Ovary (tissue), 9 donors: Measurements from ENCODE around the gene CAPN9. TPM values are rescaled to one million over a fixed set of nuclear protein-coding genes. Genes with fewer than 3 reads are reported as not detected.

ENCODE experiments used
- DNase-seq, 5 donors: peaks; one replicate each; pipeline ENCODE4 v3.0.0-alpha.2; 2019 to 2020
- H3K27ac ChIP-seq, 2 donors: fragments of 200-600 bp; one replicate each; pipeline versions ENCODE4 v1.5.1 to v1.8.0; 2019 to 2022
- H3K27me3 ChIP-seq: fragments of 200-600 bp; one replicate; pipeline ENCODE4 v1.8.0; 2022
- H3K36me3 ChIP-seq: fragments of 200-600 bp; sonication (generic); one replicate; pipeline ENCODE4 v1.5.1; 2019
- H3K4me1 ChIP-seq: one replicate; pipeline ENCODE4 v1.8.1; 2013; ENCODE audit warnings: mild to moderate bottlenecking, moderate library complexity; ENCODE audit not compliant: insufficient read depth
- H3K4me3 ChIP-seq: fragments of 200-600 bp; sonication (generic); one replicate; pipeline ENCODE4 v1.5.1; 2017
- H3K9me3 ChIP-seq, 2 donors: fragments of 200-600 bp in 1 of 2; sonication (generic) in 1 of 2; one replicate each; pipeline versions ENCODE4 v1.5.1 to v1.8.1; 2013 to 2019; ENCODE audit warnings: mild to moderate bottlenecking in 1 of 2, moderate library complexity in 1 of 2
- EP300 ChIP-seq: sonication (generic); formaldehyde crosslinking; IDR thresholded peaks from one replicate; pipeline ENCODE4 v1.6.1; 2017; ENCODE audit warnings: antibody characterized with exemption
- POLR2A ChIP-seq: fragments of 450-650 bp; IDR thresholded peaks from one replicate; pipeline ENCODE4 v1.6.1; 2017; ENCODE audit warnings: antibody characterized with exemption, mild to moderate bottlenecking, moderate library complexity
- WGBS, 3 donors: extraction: QIAGEN DNeasy Blood & Tissue Kit in 1 of 3; methylation state at CpG; one replicate each; pipeline versions ENCODE4 v1.1.5 to v1.1.7; 2013 to 2017; 5-methylcytosine and 5-hydroxymethylcytosine counted together
- intact Hi-C, 4 donors: fragments of 100-400 bp; cut with DNase I; formaldehyde crosslinking; loops; one replicate each; pipeline versions ENCODE4 v1.11.0 to v1.15.1; 2022 to 2023
- polyA plus RNA-seq, 2 donors: library from polyadenylated mRNA; stranded (reverse); fragments of 200-250 nt in 1 of 2; fragments of 350-450 nt in 1 of 2; fragmentation: Illumina TruSeq in 1 of 2; extraction: RNeasy Lipid Tissue Mini Kit (QIAGEN cat#74804) in 1 of 2; gene quantifications; one replicate each; pipeline ENCODE4 v1.2.3, GENCODE V29; 2013 to 2014
- total RNA-seq, 7 donors: library from RNA; depleted of rRNA in 2 of 7; stranded (reverse); fragments of >200 nt in 2 of 7; fragmentation: NEBNext Ultra II Directional in 3 of 7; extraction: Animal tissue kit (Norgen Biotek cat#: 25700) in 3 of 7; gene quantifications; one replicate each; pipeline versions ENCODE4 v1.1.0 to v1.2.4, GENCODE V29; 2016 to 2023
- TF ChIP-seq, protein P1 (sequence below), 3 donors: fragments of 450-650 bp in 2 of 3; fragments of 200-600 bp in 1 of 3; IDR thresholded peaks; one replicate each; pipeline versions ENCODE4 v1.5.1 to v1.8.0; 2016 to 2022; ENCODE audit warnings: antibody characterized with exemption in 3 of 3, mild to moderate bottlenecking in 1 of 3
- donor health status: DM: no; HTN: no; CAD: no; lungs with moderate emphysema.
- donor health status: DM: no; HTN: no; CAD: no.
- donor health status: Bipolar disorder and iron deficiency.
- donor health status: DM: yes; HTN: yes; CAD: no.
- donor health status: DM: no; HTN: no; CAD: no.
- donor health status: DM: yes; HTN: yes; CAD: no.

CAPN9 gene
- total and polyA plus RNA-seq, 9 donors = 0.08 to 2.5 (median 0.29) TPM; not detected in 1

DNA sequence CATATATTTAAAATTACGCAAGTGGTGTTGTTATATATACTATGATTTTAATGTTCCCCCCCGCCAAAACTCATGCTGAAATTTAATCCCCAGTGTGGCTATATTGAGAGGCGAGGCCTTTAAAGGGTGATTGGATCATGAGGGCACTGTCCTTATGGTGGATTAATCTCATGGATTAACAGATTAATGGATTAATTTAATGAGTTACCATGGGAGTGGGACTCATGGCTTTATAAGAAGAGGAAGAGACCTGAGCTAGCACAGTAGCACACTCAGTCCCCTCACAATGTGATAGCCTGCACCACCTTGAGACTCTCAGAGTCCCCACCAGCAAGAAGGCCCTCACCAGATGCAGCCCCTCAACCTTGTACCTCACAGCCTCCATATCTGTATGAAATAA lies 86.3 kb downstream of the CAPN9 start:
- no peak for TF ChIP-seq POLR2A
- no peak for TF ChIP-seq EP300
- TF ChIP-seq, protein P1, sequence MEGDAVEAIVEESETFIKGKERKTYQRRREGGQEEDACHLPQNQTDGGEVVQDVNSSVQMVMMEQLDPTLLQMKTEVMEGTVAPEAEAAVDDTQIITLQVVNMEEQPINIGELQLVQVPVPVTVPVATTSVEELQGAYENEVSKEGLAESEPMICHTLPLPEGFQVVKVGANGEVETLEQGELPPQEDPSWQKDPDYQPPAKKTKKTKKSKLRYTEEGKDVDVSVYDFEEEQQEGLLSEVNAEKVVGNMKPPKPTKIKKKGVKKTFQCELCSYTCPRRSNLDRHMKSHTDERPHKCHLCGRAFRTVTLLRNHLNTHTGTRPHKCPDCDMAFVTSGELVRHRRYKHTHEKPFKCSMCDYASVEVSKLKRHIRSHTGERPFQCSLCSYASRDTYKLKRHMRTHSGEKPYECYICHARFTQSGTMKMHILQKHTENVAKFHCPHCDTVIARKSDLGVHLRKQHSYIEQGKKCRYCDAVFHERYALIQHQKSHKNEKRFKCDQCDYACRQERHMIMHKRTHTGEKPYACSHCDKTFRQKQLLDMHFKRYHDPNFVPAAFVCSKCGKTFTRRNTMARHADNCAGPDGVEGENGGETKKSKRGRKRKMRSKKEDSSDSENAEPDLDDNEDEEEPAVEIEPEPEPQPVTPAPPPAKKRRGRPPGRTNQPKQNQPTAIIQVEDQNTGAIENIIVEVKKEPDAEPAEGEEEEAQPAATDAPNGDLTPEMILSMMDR (IDR thresholded peaks at IDR 0.05) = no peak
- intact Hi-C loops = no loop called here
- Histone ChIP-seq H3K36me3 (no peaks in the 10 kb centered on the region), H3K27me3 (no peaks in the 10 kb centered on the region), H3K9me3 (no peaks in the 10 kb centered on the region), H3K27ac (no peak overlapping the region), H3K4me1 (peaks cover 6% of the 10 kb centered on the region), H3K4me3 (no peak overlapping the region)
- DNase-seq = no peak
- 79 to 100% (median 82%) methylated on average over 3 of the region's 3 CpGs for WGBS, 3 donors

DNA sequence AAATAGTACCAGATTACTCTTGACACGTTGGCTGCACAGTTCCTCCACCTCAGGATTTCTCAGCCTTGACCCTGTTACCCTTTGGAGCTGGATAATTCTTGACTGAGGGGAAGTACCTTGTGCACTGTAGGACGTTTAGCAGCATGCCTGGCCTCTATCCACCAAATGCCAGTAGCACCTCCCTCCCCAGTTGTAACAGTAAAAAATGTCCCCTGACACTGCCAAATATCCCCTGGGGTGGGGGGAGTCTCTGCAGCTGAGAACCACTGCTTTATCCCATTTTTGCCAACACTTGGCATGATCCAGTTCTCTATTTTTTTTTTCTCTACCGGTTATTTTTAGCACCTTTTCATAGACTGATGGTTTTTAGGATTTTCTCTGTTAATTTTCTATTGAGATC lies 87.1 kb downstream of the CAPN9 start:
- H3K4me3 ChIP-seq = no peak overlapping the region
- H3K27ac ChIP-seq = no peak overlapping the region
- no peak for DNase-seq
- H3K4me1 ChIP-seq = peaks cover 6% of the 10 kb centered on the region
- TF ChIP-seq POLR2A (no peak), EP300 (no peak)
- H3K27me3 ChIP-seq = no peaks in the 10 kb centered on the region
- intact Hi-C loops = no loop called here
- H3K9me3 ChIP-seq = no peaks in the 10 kb centered on the region
- WGBS, 3 donors = 11 to 16% (median 14%) methylated on average over 3 of the region's 3 CpGs
- no peaks in the 10 kb centered on the region for H3K36me3 ChIP-seq

DNA sequence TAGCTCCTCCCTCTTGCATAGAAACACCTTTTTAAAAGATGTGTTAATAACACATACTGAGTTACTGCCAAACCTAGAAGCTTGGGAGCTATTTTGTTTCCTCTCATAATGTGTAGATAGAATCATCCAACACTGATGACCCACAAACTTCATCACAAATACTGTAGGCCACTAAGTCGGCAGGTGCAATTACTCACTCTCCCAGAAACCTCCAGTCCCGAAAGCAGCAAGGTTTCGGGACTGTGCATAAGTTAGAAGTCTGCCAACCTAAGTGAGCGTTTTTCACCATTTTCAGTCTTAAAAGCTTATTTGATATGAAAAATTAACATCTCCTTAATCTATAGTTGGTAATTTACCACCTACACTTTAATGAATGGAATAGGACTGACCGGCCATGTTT lies 89.2 kb downstream of the CAPN9 start:
- intact Hi-C loops = no loop called here
- Histone ChIP-seq H3K4me3 (no peak overlapping the region), H3K27ac (no peak overlapping the region), H3K4me1 (peaks cover 6% of the 10 kb centered on the region), H3K9me3 (no peaks in the 10 kb centered on the region), H3K27me3 (no peaks in the 10 kb centered on the region), H3K36me3 (no peaks in the 10 kb centered on the region)
- 91 to 93% (median 93%) methylated on average over 5 of the region's 5 CpGs for WGBS, 3 donors
- DNase-seq = no peak
- TF ChIP-seq EP300 (no peak), POLR2A (no peak)
- TF ChIP-seq, protein P1 (IDR thresholded peaks at IDR 0.05) = no peak

DNA sequence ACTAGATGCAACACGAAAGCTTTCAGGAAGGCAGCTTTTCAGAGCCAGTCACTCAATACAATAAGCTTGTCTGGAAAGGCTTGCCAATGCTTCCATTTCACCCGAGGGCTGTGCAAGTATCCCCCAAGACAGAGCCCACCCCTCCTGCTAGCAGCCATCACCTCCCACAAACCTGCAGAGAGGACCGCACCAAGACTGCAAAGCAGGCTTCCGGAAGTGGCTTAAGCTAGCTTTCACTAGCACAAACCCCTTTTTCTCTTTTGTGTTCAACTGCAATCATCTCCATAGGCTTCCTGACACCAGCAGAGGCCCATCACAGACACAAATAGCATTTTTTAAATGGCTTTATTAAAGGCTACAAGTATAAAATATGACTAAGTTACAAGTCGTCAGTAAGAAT lies 89.6 kb downstream of the CAPN9 start:
- intact Hi-C loops = no loop called here
- 82 to 90% (median 87%) methylated on average over 5 of the region's 5 CpGs for WGBS, 3 donors
- no peaks in the 10 kb centered on the region for H3K36me3 ChIP-seq

DNA sequence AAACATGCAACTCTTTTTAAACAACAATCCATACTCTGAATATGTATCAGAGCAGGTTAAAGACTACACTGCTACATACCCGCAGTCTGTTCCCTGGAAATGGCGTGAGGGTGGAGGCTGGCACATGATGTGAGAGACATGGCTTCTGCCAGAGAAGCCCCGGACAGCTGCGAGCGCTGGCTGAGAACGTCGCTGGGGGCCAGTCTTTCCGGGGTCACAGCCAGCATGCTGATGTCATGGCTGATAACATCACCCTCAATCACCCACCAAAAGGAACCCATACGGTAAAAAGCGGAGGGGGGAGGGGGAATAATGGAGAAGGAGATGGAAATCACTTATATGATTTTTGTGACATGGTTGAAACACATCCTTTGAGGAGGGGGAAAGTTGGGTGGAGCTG lies 92.0 kb downstream of the CAPN9 start:
- DNase-seq = no peak
- intact Hi-C loops = no loop called here
- H3K9me3 ChIP-seq = no peaks in the 10 kb centered on the region
- TF ChIP-seq POLR2A (no peak), EP300 (no peak)
- TF ChIP-seq, protein P1 (IDR thresholded peaks at IDR 0.05) = no peak
- peaks cover 1% of the 10 kb centered on the region for H3K4me1 ChIP-seq
- no peak overlapping the region for H3K4me3 ChIP-seq
- no peak overlapping the region for H3K27ac ChIP-seq
- WGBS, 3 donors = 78 to 84% (median 83%) methylated on average over 10 of the region's 10 CpGs
- H3K27me3 ChIP-seq = no peaks in the 10 kb centered on the region
- no peaks in the 10 kb centered on the region for H3K36me3 ChIP-seq

More for the DNA sequence above, 89.6 kb downstream of the CAPN9 start:
- DNase-seq = no peak
- H3K4me1 ChIP-seq = peaks cover 4% of the 10 kb centered on the region
- TF ChIP-seq, protein P1 (IDR thresholded peaks at IDR 0.05) = no peak
- TF ChIP-seq POLR2A = no peak
- TF ChIP-seq EP300 = no peak
- H3K27me3 ChIP-seq = no peaks in the 10 kb centered on the region
- H3K27ac ChIP-seq = no peak overlapping the region
- H3K9me3 ChIP-seq = no peaks in the 10 kb centered on the region
- no peak overlapping the region for H3K4me3 ChIP-seq
